GM23248 (cell line): Measurements from ENCODE around the gene ADGRF5. TPM values are rescaled to one million over a fixed set of nuclear protein-coding genes. Genes with fewer than 3 reads are reported as not detected.
A peak's percentile ranks its signal among the peaks of the same experiment; 100 is the strongest.

Source experiments
- DNase-seq: peaks from one replicate; pipeline ENCODE4 v3.0.0-alpha.2; 2015
- H2AFZ ChIP-seq: fragments of 200-600 bp; sonication (generic); 2 replicates; pipeline ENCODE4 v1.6.1; 2016; ENCODE audit warnings: antibody characterized with exemption
- H3F3A ChIP-seq: fragments of 200-600 bp; sonication (generic); 2 replicates; pipeline ENCODE4 v1.6.1; 2016; ENCODE audit warnings: mild to moderate bottlenecking, antibody characterized with exemption, mixed run types; ENCODE audit not compliant: insufficient read depth
- H3K27ac ChIP-seq: fragments of 200-600 bp; sonication (generic); 2 replicates; pipeline ENCODE4 v1.5.1; 2016; ENCODE audit warnings: mild to moderate bottlenecking
- H3K27me3 ChIP-seq: fragments of 200-600 bp; sonication (generic); replicated peaks from 2 replicates; pipeline ENCODE4 v1.6.1; 2016; ENCODE audit warnings: mild to moderate bottlenecking; ENCODE audit not compliant: insufficient read depth
- H3K36me3 ChIP-seq: fragments of 200-600 bp; sonication (generic); 2 replicates; pipeline ENCODE4 v1.6.1; 2016; ENCODE audit warnings: low read depth, mild to moderate bottlenecking
- H3K4me1 ChIP-seq: fragments of 200-600 bp; sonication (generic); 2 replicates; pipeline ENCODE4 v1.6.1; 2016; ENCODE audit warnings: mild to moderate bottlenecking; ENCODE audit not compliant: insufficient read depth
- H3K4me2 ChIP-seq: fragments of 200-600 bp; sonication (generic); one replicate; pipeline ENCODE4 v1.6.1; 2016; ENCODE audit warnings: mild to moderate bottlenecking; ENCODE audit not compliant: unreplicated experiment
- H3K4me3 ChIP-seq: fragments of 200-600 bp; sonication (generic); 2 replicates; pipeline ENCODE4 v1.5.1; 2016; ENCODE audit warnings: mild to moderate bottlenecking
- H3K79me2 ChIP-seq: fragments of 200-600 bp; sonication (generic); 2 replicates; pipeline ENCODE4 v1.6.1; 2016; ENCODE audit warnings: mild to moderate bottlenecking; ENCODE audit not compliant: insufficient read depth
- H3K9ac ChIP-seq: fragments of 200-600 bp; sonication (generic); 2 replicates; pipeline ENCODE4 v1.6.1; 2016; ENCODE audit warnings: mild to moderate bottlenecking
- H3K9me2 ChIP-seq: fragments of 200-600 bp; sonication (generic); 2 replicates; pipeline ENCODE4 v1.6.1; 2016; ENCODE audit warnings: mixed run types, mild to moderate bottlenecking, moderate library complexity; ENCODE audit not compliant: insufficient read depth
- H3K9me3 ChIP-seq: fragments of 200-600 bp; sonication (generic); one replicate; pipeline ENCODE4 v1.6.1; 2017; ENCODE audit warnings: low read depth
- H4K20me1 ChIP-seq: fragments of 200-600 bp; sonication (generic); 2 replicates; pipeline ENCODE4 v1.6.0; 2016; ENCODE audit not compliant: insufficient read depth
- EZH2 ChIP-seq: fragments of 200-600 bp; sonication (generic); IDR thresholded peaks from 2 replicates; pipeline ENCODE4 v1.6.1; 2018; ENCODE audit warnings: antibody characterized with exemption, mild to moderate bottlenecking; ENCODE audit not compliant: insufficient read depth, poor library complexity, severe bottlenecking
- EZH2phosphoT487 ChIP-seq: fragments of 200-600 bp; sonication (generic); IDR thresholded peaks from 2 replicates; pipeline ENCODE4 v1.6.1; 2018; ENCODE audit warnings: antibody characterized with exemption, moderate library complexity, mild to moderate bottlenecking, low read depth; ENCODE audit not compliant: insufficient read depth
- WGBS, 2 experiments: methylation state at CpG; one replicate each; pipeline ENCODE4 v1.1.6; 2015 to 2017; ENCODE audit warnings: low lambda C conversion rate in 2 of 2, low coverage in 1 of 2; ENCODE audit errors: missing lambda C conversion rate in 2 of 2; 5-methylcytosine and 5-hydroxymethylcytosine counted together
- in situ Hi-C: fragments of 300-500 bp; cut with MboI; formaldehyde crosslinking; loops from 2 replicates; pipeline ENCODE4 v1.15.0; 2020
- polyA plus RNA-seq: library from polyadenylated mRNA; unstranded; fragments of >200 nt; fragmentation: Nextera tagmentation; extraction: Ambion mirVana; gene quantifications from 2 replicates; pipeline ENCODE4 v1.2.1, GENCODE V29; 2016
- total RNA-seq: library from RNA; depleted of rRNA; stranded (reverse); fragments of >200 nt; shearing (Covaris generic); gene quantifications from 2 replicates; pipeline ENCODE4 v1.2.3, GENCODE V29; 2014

The ADGRF5 gene
- total and polyA plus RNA-seq, 2 experiments from 2014 or later, result 0.29 to 0.65 TPM

DNA sequence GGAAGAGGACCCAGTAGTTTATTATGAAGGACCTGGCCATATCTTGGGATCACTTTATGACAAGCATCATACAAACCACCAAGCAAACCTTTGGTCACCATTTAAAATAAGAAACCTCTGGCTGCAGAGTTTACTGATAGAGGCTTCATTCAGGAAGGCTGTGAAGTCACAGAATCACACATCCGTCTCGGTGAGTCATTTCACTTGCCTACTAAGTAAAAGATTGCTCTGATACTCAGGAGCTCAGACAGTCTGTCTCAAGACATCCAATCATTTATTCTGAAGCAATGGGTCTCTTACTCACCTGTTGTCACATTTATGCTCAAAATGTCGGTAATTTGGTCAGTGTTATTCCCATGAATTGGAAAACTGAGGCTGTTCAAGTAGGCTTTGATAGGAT lies 33.7 kb downstream of the ADGRF5 start:
- no peak overlapping the region for H3K4me3 ChIP-seq
- H3K9me2 ChIP-seq, result no peaks in the 10 kb centered on the region
- H3K79me2 ChIP-seq, result no peaks in the 10 kb centered on the region
- TF ChIP-seq EZH2phosphoT487, result no peak
- no peak for TF ChIP-seq EZH2
- DNase-seq, result peak; percentile 33
- no peaks in the 10 kb centered on the region for H4K20me1 ChIP-seq
- no peaks in the 10 kb centered on the region for H3K4me1 ChIP-seq
- no peak overlapping the region for H3K9ac ChIP-seq
- H3K27ac ChIP-seq, result no peak overlapping the region
- WGBS, 2 experiments, result 21 to 24% methylated on average over 3 of the region's 3 CpGs
- no peaks in the 10 kb centered on the region for H3F3A ChIP-seq
- in situ Hi-C loops, result no loop called here
- no peak overlapping the region for H3K4me2 ChIP-seq
- no peak overlapping the region for H2AFZ ChIP-seq
- no peaks in the 10 kb centered on the region for H3K9me3 ChIP-seq
- no peaks in the 10 kb centered on the region for H3K36me3 ChIP-seq
- no peaks in the 10 kb centered on the region for H3K27me3 ChIP-seq

GRCh38 chr6:46882645-46883044 lies 39.1 kb downstream of the ADGRF5 start:
- Histone ChIP-seq H3K79me2 (no peaks in the 10 kb centered on the region), H3K36me3 (no peaks in the 10 kb centered on the region), H2AFZ (no peak overlapping the region), H3K27me3 (no peaks in the 10 kb centered on the region), H3K9me2 (no peaks in the 10 kb centered on the region), H3F3A (no peaks in the 10 kb centered on the region), H3K9me3 (no peaks in the 10 kb centered on the region), H4K20me1 (no peaks in the 10 kb centered on the region), H3K4me1 (no peaks in the 10 kb centered on the region), H3K27ac (no peak overlapping the region), H3K9ac (no peak overlapping the region), H3K4me3 (no peak overlapping the region), H3K4me2 (no peak overlapping the region)
- in situ Hi-C loops, result no loop called here
- TF ChIP-seq EZH2, result no peak
- no peak for TF ChIP-seq EZH2phosphoT487
- WGBS, 2 experiments, result 3 to 23% methylated on average over 2 of the region's 2 CpGs
- no peak for DNase-seq

DNA sequence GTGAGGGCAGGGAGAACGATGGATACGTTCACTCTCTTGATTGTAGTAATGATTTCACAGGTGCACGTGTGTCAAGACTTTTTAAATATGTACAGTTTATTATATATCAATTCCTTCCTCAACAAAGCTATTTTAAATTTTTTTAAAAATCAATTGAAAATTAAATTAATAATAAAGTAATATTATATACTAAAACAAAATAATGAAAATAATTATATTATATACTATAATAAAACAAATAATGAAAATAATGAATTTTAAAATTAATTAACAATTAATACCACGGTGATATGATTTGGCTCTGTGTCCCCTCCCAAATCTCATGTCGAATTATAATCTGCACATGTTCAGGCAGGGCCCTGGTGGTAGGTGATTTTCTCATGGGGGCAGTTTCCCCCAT lies 42.7 kb downstream of the ADGRF5 start:
- Histone ChIP-seq H3K79me2 (no peaks in the 10 kb centered on the region), H3K4me3 (no peak overlapping the region), H3K4me1 (no peaks in the 10 kb centered on the region), H3K27me3 (no peaks in the 10 kb centered on the region), H3K9ac (no peak overlapping the region), H2AFZ (no peak overlapping the region), H3K9me3 (no peaks in the 10 kb centered on the region), H3F3A (no peaks in the 10 kb centered on the region), H4K20me1 (no peaks in the 10 kb centered on the region), H3K36me3 (no peaks in the 10 kb centered on the region), H3K27ac (no peak overlapping the region), H3K9me2 (no peaks in the 10 kb centered on the region), H3K4me2 (no peak overlapping the region)
- WGBS, 2 experiments, result 44 to 45% methylated on average over 5 of the region's 5 CpGs
- no peak for DNase-seq
- in situ Hi-C loops, result no loop called here
- TF ChIP-seq EZH2phosphoT487 (no peak), EZH2 (no peak)

DNA sequence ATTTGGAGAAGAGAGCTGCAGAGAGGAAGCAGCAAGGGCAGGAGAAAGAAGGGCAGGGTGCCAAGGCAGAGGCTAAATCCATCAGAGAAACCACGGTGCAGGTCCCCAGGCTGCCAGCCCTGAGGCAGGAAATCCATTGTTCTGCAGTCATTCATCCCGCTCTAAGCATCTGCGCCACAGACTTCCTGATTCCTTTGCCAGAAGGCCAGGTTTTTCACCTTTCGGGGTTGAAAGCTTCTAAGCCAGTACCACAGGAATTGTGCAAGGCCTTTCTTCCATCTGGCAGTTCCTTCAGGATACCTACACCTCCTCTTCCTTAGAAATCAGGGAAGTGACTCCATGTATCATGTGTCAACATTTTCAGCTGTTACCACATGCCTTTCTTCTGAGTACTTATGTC lies 45.6 kb downstream of the ADGRF5 start:
- H3K27ac ChIP-seq, result no peak overlapping the region
- H3K4me2 ChIP-seq, result no peak overlapping the region
- H2AFZ ChIP-seq, result no peak overlapping the region
- H3F3A ChIP-seq, result no peaks in the 10 kb centered on the region
- no peaks in the 10 kb centered on the region for H3K27me3 ChIP-seq
- no peaks in the 10 kb centered on the region for H3K9me3 ChIP-seq
- no peaks in the 10 kb centered on the region for H3K79me2 ChIP-seq
- 2 to 3% methylated on average over 4 of the region's 4 CpGs for WGBS, 2 experiments
- peak; percentile 5 for DNase-seq
- no peaks in the 10 kb centered on the region for H3K9me2 ChIP-seq
- H3K9ac ChIP-seq, result no peak overlapping the region
- H4K20me1 ChIP-seq, result no peaks in the 10 kb centered on the region
- in situ Hi-C loops, result no loop called here
- H3K4me3 ChIP-seq, result no peak overlapping the region
- H3K4me1 ChIP-seq, result no peaks in the 10 kb centered on the region
- no peaks in the 10 kb centered on the region for H3K36me3 ChIP-seq
- TF ChIP-seq EZH2 (no peak), EZH2phosphoT487 (no peak)

GRCh38 chr6:46867411-46867810 lies 54.3 kb downstream of the ADGRF5 start:
- Histone ChIP-seq H3K27me3 (no peaks in the 10 kb centered on the region; the same call in 1 of the 2 replicates), H3F3A (no peaks in the 10 kb centered on the region), H3K9me3 (no peaks in the 10 kb centered on the region), H3K4me2 (no peak overlapping the region), H4K20me1 (no peaks in the 10 kb centered on the region), H3K27ac (no peak overlapping the region), H3K4me3 (no peak overlapping the region), H2AFZ (no peak overlapping the region), H3K9me2 (no peaks in the 10 kb centered on the region), H3K36me3 (no peaks in the 10 kb centered on the region), H3K79me2 (no peaks in the 10 kb centered on the region), H3K4me1 (no peaks in the 10 kb centered on the region), H3K9ac (no peak overlapping the region)
- TF ChIP-seq EZH2phosphoT487 (no peak), EZH2 (no peak)
- 54 to 56% methylated on average over 5 of the region's 5 CpGs for WGBS, 2 experiments
- peak; percentile 28 for DNase-seq
- in situ Hi-C loops, result no loop called here
